Esophagus squamous epithelium (tissue), 5 donors: Measurements from ENCODE around the gene SIM1. TPM values are rescaled to one million over a fixed set of nuclear protein-coding genes. Genes with fewer than 3 reads are reported as not detected.

Experiments
- DNase-seq: peaks from one replicate; lab custom pipeline; 2025; lab: John Stamatoyannopoulos, UW
- H3K27ac ChIP-seq, 4 donors: fragments of 200-600 bp; sonication (generic); one replicate each; pipeline ENCODE4 v1.5.1; 2016 to 2019; ENCODE audit warnings: mild to moderate bottlenecking in 1 of 4
- H3K27me3 ChIP-seq, 4 donors: fragments of 200-600 bp; sonication (generic); 1 replicate in 3 of 4; 2 replicates in 1 of 4; pipeline versions ENCODE4 v1.5.1 to v1.6.0; 2017 to 2021; ENCODE audit warnings: antibody characterized with exemption in 1 of 4
- H3K36me3 ChIP-seq, 3 donors: fragments of 200-600 bp; sonication (generic); one replicate each; pipeline ENCODE4 v1.5.1; 2016 to 2019
- H3K4me1 ChIP-seq, 3 donors: fragments of 200-600 bp; sonication (generic); one replicate each; pipeline ENCODE4 v1.5.1; 2017 to 2019
- H3K4me3 ChIP-seq, 4 donors: fragments of 200-600 bp; sonication (generic); 1 replicate in 3 of 4; 2 replicates in 1 of 4; pipeline ENCODE4 v1.5.1; 2016 to 2019; ENCODE audit warnings: mild to moderate bottlenecking in 2 of 4, moderate library complexity in 1 of 4
- H3K9me3 ChIP-seq, 3 donors: fragments of 200-600 bp; sonication (generic); one replicate each; pipeline ENCODE4 v1.5.1; 2016 to 2019
- POLR2A ChIP-seq, 4 donors: fragments of 450-650 bp; IDR thresholded peaks; one replicate each; pipeline ENCODE4 v1.6.1; 2017; ENCODE audit warnings: antibody characterized with exemption in 4 of 4, mild to moderate bottlenecking in 4 of 4, moderate library complexity in 3 of 4
- WGBS, 2 donors: methylation state at CpG; one replicate each; pipeline ENCODE4 v1.1.5; 2018; 5-methylcytosine and 5-hydroxymethylcytosine counted together
- intact Hi-C: fragments of 100-400 bp; cut with DNase I; formaldehyde crosslinking; loops from one replicate; pipeline ENCODE4 v1.15.0; 2022
- total RNA-seq, 4 donors: library from RNA; depleted of rRNA; stranded (reverse); fragments of >200 nt; gene quantifications; one replicate each; pipeline ENCODE4 v1.1.0, GENCODE V29; 2016
- TF ChIP-seq, protein P1 (sequence below), 6 experiments: fragments of 450-650 bp in 4 of 6; fragments of 200-600 bp in 2 of 6; sonication (generic) in 2 of 6; IDR thresholded peaks; one replicate each; pipeline ENCODE4 v1.5.1; 2016 to 2019; ENCODE audit warnings: antibody characterized with exemption in 6 of 6, mild to moderate bottlenecking in 4 of 6, moderate library complexity in 4 of 6
- donor health status: DM: yes; HTN: yes; CAD: no.

The SIM1 gene
- total RNA-seq, 4 donors from 2014 or later = under 0.01 TPM; not detected in 3

DNA sequence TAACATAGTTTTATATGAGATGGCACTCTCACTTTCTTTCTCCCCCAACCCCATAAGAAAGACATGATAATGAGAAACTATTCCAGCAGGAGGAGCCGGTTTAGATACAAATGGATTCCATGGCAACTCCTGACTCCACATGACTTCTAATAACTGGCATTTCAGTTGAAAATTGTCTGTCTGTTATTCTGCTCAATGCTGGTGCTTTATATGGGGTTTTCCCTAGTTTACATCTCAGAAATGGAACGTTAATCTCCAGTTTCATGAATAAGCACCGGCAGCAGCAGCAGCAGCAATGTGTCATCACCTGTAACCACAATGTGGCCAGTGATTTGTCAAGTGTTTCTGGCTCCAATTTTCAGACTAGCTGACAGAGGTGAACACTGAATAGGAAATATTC lies 8.0 kb upstream of the SIM1 start:
- Histone ChIP-seq H3K36me3 (no peaks in the 10 kb centered on the region), H3K27ac (no peak overlapping the region), H3K27me3 (peaks cover 12 to 97% (median 14%) of the 10 kb centered on the region in 4 donors), H3K4me1 (peaks cover 0 to under 1% (median 0%) of the 10 kb centered on the region in 3 donors), H3K4me3 (no peak overlapping the region), H3K9me3 (no peaks in the 10 kb centered on the region)
- 3 to 25% methylated on average over 3 of the region's 3 CpGs for WGBS, 2 donors
- intact Hi-C loops = no loop called here
- DNase-seq = no peak
- no peak for TF ChIP-seq POLR2A (IDR thresholded peaks at IDR 0.05)
- TF ChIP-seq, protein P1, sequence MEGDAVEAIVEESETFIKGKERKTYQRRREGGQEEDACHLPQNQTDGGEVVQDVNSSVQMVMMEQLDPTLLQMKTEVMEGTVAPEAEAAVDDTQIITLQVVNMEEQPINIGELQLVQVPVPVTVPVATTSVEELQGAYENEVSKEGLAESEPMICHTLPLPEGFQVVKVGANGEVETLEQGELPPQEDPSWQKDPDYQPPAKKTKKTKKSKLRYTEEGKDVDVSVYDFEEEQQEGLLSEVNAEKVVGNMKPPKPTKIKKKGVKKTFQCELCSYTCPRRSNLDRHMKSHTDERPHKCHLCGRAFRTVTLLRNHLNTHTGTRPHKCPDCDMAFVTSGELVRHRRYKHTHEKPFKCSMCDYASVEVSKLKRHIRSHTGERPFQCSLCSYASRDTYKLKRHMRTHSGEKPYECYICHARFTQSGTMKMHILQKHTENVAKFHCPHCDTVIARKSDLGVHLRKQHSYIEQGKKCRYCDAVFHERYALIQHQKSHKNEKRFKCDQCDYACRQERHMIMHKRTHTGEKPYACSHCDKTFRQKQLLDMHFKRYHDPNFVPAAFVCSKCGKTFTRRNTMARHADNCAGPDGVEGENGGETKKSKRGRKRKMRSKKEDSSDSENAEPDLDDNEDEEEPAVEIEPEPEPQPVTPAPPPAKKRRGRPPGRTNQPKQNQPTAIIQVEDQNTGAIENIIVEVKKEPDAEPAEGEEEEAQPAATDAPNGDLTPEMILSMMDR (IDR thresholded peaks at IDR 0.05) = no peak

DNA sequence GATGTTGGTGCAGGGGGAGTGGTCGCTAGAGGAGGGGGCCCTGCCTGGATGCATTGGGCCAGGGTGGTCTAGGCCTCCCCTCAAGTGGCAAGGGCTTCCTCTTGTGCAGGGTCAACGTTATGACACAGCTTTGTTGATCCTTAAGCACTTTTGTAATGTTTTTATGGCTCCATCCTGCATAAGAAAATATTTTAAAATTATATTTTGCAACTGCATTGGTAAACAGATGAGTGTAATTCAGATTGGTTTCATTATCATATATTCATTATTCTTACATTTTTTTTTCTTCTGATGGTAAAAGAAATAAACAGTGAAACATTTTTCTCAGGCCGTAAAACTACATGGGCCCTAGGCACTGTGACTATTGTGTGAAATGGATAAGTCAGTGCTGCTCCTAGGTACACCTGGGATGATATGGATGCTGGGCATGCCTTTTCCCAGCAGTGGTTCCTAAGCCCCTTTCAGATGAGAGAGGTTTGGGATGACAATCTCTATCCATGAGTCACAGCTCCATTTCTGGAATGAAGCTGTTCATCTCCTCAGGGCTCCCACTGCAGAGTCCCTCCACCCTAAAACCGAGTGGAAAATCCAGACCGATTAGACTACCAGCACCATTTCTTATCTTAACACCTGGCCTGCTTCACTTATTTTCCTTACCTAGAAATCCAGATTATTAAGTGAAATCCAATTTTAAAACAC lies 5.8 kb upstream of the SIM1 start:
- intact Hi-C loops = no loop called here
- no peak for TF ChIP-seq POLR2A (IDR thresholded peaks at IDR 0.05)
- TF ChIP-seq, protein P1 (IDR thresholded peaks at IDR 0.05) = no peak
- no peaks in the 10 kb centered on the region for H3K9me3 ChIP-seq
- WGBS, 2 donors = 69 to 71% methylated on average over 4 to 5 of the region's 5 CpGs
- H3K27me3 ChIP-seq = peaks cover 18 to 99% (median 33%) of the 10 kb centered on the region in 4 donors
- no peak for DNase-seq
- H3K27ac ChIP-seq = no peak overlapping the region
- no peaks in the 10 kb centered on the region for H3K36me3 ChIP-seq
- H3K4me1 ChIP-seq = peaks cover 0 to 16% (median 0%) of the 10 kb centered on the region in 3 donors
- no peak overlapping the region for H3K4me3 ChIP-seq

DNA sequence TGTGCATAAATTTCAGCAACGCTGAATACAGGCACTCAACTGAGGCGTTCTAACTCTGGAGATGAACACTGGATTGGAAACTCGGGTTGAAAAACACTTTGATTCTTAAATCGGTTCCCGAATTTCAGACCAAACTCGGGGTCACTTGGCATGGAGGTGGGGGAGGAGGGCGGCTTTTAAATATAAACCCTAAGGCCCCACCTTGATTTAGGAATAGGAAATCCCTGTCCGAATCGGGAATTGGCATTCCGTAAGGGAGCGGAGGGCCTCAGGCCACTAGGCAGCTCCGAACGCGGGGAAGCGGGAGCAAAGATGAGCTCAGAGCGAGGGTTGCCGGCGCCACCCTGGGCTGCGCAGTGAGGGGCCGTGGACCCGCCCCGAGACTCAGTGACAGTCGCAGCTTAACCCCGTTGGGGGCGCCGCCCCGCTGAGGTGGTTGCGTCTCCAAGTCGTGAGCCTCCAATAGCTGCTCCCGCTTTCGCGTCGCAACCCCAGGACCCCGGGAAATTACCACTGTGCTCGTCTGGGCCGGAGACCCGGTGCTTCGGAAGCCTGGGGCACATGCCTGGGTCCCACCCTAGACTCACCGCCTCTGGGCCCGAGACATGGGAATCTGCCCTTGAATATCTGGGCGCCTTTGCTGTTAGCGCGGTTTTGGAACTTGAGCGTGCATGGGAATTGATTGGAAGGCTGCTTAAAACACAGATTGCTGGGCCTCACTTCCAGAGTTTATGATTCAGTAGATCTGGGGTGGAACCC lies 4.6 kb upstream of the SIM1 start:
- 28 to 34% methylated on average over 9 to 19 of the region's 44 CpGs for WGBS, 2 donors
- DNase-seq = no peak
- H3K27ac ChIP-seq = no peak overlapping the region
- no peak overlapping the region for H3K4me3 ChIP-seq
- H3K4me1 ChIP-seq = peaks cover 0 to 29% (median 10%) of the 10 kb centered on the region in 3 donors
- peaks cover 31 to 100% (median 45%) of the 10 kb centered on the region in 4 donors for H3K27me3 ChIP-seq
- intact Hi-C loops = no loop called here
- no peaks in the 10 kb centered on the region for H3K9me3 ChIP-seq
- no peaks in the 10 kb centered on the region for H3K36me3 ChIP-seq
- TF ChIP-seq POLR2A (IDR thresholded peaks at IDR 0.05) = no peak
- TF ChIP-seq, protein P1 (IDR thresholded peaks at IDR 0.05) = no peak

DNA sequence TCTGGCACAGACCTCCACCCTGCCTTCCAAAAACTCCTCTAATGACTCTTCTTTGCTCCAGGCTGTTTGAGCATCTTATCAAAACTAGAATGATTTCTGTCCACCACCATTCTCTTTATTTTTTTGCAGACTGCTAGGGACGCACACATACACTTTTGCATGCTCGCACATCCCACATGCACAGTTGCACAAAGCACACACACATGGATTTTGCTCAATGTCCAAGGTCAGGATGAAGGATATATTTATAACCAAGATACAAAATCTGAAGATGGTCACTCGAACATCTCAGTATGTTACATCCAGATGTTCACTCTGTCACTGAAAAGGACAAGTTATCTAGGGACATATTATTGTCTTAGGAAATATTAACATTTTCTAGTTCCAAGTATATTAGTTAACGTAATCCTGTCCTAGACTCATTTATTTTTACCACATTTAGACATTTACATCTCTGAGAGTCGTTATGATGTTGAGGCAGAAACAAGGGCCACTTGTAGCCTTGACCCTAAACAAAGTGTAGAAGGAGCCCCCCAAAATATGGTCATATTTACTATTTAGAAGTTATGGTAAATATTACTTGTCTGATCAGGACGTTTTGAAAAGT lies 3.4 kb upstream of the SIM1 start:
- Histone ChIP-seq H3K9me3 (no peaks in the 10 kb centered on the region), H3K27ac (no peak overlapping the region), H3K36me3 (no peaks in the 10 kb centered on the region), H3K4me1 (peaks cover 0 to 38% (median 14%) of the 10 kb centered on the region in 3 donors), H3K27me3 (peaks cover 41 to 100% (median 57%) of the 10 kb centered on the region in 4 donors), H3K4me3 (no peak overlapping the region)
- TF ChIP-seq, protein P1 (IDR thresholded peaks at IDR 0.05) = no peak
- no peak for TF ChIP-seq POLR2A (IDR thresholded peaks at IDR 0.05)
- intact Hi-C loops = no loop called here
- 35 to 43% methylated on average over 6 of the region's 6 CpGs for WGBS, 2 donors
- no peak for DNase-seq
